Measurements from ENCODE around the gene ANKRD24.

The ANKRD24 gene

GRCh38 chr19:4161415-4162077 is 20.9 kb upstream of the ANKRD24 start:
- DNase-seq (ENCODE audit: low spot score), result no peak
- Histone ChIP-seq H3K27ac (no peak overlapping the region), H3K4me3 (no peak overlapping the region)
- TF ChIP-seq, protein P1, sequence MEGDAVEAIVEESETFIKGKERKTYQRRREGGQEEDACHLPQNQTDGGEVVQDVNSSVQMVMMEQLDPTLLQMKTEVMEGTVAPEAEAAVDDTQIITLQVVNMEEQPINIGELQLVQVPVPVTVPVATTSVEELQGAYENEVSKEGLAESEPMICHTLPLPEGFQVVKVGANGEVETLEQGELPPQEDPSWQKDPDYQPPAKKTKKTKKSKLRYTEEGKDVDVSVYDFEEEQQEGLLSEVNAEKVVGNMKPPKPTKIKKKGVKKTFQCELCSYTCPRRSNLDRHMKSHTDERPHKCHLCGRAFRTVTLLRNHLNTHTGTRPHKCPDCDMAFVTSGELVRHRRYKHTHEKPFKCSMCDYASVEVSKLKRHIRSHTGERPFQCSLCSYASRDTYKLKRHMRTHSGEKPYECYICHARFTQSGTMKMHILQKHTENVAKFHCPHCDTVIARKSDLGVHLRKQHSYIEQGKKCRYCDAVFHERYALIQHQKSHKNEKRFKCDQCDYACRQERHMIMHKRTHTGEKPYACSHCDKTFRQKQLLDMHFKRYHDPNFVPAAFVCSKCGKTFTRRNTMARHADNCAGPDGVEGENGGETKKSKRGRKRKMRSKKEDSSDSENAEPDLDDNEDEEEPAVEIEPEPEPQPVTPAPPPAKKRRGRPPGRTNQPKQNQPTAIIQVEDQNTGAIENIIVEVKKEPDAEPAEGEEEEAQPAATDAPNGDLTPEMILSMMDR (IDR thresholded peaks at IDR 0.05), result no peak

GRCh38 chr19:4164262-4164661 is 18.2 kb upstream of the ANKRD24 start:
- Histone ChIP-seq H3K4me3 (no peak overlapping the region), H3K27ac (no peak overlapping the region)
- no peak for DNase-seq (ENCODE audit: low spot score)
- TF ChIP-seq, protein P1 (IDR thresholded peaks at IDR 0.05), result no peak

GRCh38 chr19:4171676-4172075 is 10.8 kb upstream of the ANKRD24 start:
- no peak overlapping the region for H3K27ac ChIP-seq
- no peak overlapping the region for H3K4me3 ChIP-seq
- TF ChIP-seq, protein P1 (IDR thresholded peaks at IDR 0.05), result no peak
- no peak for DNase-seq (ENCODE audit: low spot score)

DNA sequence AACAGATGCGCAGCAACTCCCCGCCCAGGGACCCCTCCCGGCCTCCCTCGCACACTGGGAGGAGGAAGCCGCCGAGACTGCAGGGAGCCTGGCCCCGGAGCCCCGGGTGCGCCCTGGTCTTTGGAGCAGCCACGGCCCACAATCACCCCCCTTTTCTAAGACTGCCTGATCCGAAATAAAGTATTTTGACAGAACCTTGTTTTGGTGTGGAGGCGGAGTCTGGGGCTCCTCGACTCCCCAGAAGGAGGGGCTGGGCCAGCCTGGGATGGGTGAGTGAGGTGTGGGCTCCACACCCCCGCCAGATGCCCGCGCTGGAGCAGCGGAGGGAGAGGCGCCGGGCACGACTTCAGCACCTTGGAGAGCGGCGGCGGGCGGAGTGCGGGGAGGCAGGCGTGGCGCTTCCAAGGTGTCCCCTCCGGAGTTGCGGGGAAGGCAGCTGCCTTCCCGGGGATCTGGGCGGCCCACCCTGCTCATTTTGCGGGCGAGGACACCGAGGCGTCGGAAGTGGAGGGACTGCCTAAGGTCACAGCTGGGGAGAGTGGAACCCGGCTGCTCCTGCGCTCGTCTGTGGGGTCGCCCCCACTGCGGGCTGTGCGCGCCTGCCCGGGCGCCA is 9.5 kb upstream of the ANKRD24 start:
- H3K27ac ChIP-seq, result no peak overlapping the region
- no peak overlapping the region for H3K4me3 ChIP-seq
- DNase-seq (ENCODE audit: low spot score), result no peak
- TF ChIP-seq, protein P1 (IDR thresholded peaks at IDR 0.05), result no peak

GRCh38 chr19:4173479-4174212 is 8.8 kb upstream of the ANKRD24 start:
- TF ChIP-seq, protein P1 (IDR thresholded peaks at IDR 0.05), result no peak
- DNase-seq (ENCODE audit: low spot score), result no peak
- Histone ChIP-seq H3K4me3 (no peak overlapping the region), H3K27ac (no peak overlapping the region)

DNA sequence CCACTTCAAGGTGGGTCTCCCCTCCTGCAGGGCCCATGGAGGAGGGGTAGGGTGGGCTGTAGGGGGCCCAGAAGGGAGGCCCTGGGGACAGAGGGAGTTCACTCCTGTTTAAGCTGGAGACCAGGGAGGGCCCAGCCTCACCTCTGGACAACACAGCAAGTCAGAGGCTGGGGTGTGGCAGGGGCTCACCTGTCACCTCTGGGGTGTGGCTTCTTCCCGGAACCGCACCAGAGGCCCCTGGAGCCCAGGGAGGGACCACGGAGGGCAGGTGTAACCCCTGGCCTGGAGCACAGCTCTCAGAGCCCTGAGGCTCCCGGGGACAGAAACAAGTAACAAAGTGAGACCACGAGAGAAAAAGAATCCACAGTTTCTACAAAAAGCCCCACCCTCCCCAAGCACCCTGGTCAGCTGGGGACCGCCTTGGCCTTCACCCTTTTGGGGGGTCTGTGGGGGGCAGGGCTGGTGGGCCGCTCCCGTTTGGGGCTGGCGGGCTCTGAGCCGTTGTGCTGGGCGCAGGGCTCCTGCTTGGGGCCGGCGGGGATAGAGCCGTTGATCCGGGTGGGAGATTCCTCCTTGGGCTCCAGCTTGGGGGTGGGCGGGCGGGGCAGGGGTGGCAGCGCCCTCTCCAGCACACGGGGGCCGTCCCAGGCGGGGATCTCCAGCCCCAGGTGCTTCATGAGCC is 8.1 kb upstream of the ANKRD24 start:
- no peak overlapping the region for H3K27ac ChIP-seq
- TF ChIP-seq, protein P1 (IDR thresholded peaks at IDR 0.05), result no peak
- no peak for DNase-seq (ENCODE audit: low spot score)
- no peak overlapping the region for H3K4me3 ChIP-seq

Measured in coronary artery (tissue), 2 donors.